HCT116 (cell line): ENCODE data around the gene COL20A1. TPM values are rescaled to one million over a fixed set of nuclear protein-coding genes. Genes with fewer than 3 reads are reported as not detected.

Experiments used
- ATAC-seq: fragments of 200-7000 bp; cut with Tn5 transposase; 2 replicates; pipeline ENCODE4 v1.9.1; 2020; ENCODE audit warnings: mild to moderate bottlenecking, moderate library complexity
- BruUV-seq: library from RNA; stranded (reverse); fragments of 400-500 nt; replicated peaks from 2 replicates; lab custom pipeline; 2021; lab: Mats Ljungman, UMichigan
- CTCF ChIA-PET: fragments of 300-600 bp; sonication (Branson Sonifier 250); formaldehyde crosslinking; loops from one replicate; lab custom pipeline; 2021; ENCODE audit warnings: antibody characterized with exemption; lab: Charles Lee
- POLR2A ChIA-PET: fragments of 300-600, 350-600 bp; sonication (Branson Sonifier 250); formaldehyde crosslinking; loops from one replicate; lab custom pipeline; 2021; ENCODE audit warnings: antibody characterized with exemption; lab: Charles Lee
- RAD21 ChIA-PET, 2 experiments: fragments of 300-600 bp; sonication (Branson Sonifier 250); formaldehyde crosslinking; loops; one replicate each; lab custom pipeline; 2023; ENCODE audit warnings: low total read pairs in 2 of 2; ENCODE audit not compliant: uncharacterized antibody in 2 of 2, unreplicated experiment in 2 of 2, low non-redundant PET in 1 of 2; lab: Charles Lee
- DNase-seq: peaks from one replicate; pipeline ENCODE4 v3.0.0-alpha.2; 2010; ENCODE audit warnings: low read depth, low spot score
- H2AFZ ChIP-seq: fragments of 200-600 bp; shearing (Covaris generic), sonication (generic); 2 replicates; pipeline ENCODE4 v1.6.1; 2017; ENCODE audit warnings: low read depth, mixed run types, mixed read lengths, antibody characterized with exemption, low read length; ENCODE audit not compliant: poor library complexity, severe bottlenecking
- H3K27ac ChIP-seq: 2 replicates; pipeline ENCODE4 v1.5.1; 2012; ENCODE audit warnings: low read depth, low read length
- H3K27me3 ChIP-seq: fragments of 200-600 bp; sonication (generic); 2 replicates; pipeline ENCODE4 v1.6.1; 2016; ENCODE audit warnings: mixed run types, low read length, mixed read lengths; ENCODE audit not compliant: insufficient read depth
- H3K36me3 ChIP-seq, 2 experiments: fragments of 200-500 bp in 1 of 2; fragments of 200-600 bp in 1 of 2; sonication (Bioruptor generic) in 1 of 2; sonication (generic) in 1 of 2; 2 replicates each; pipeline versions ENCODE4 v1.5.1 to v1.6.1; 2014 to 2016; ENCODE audit warnings: low read length in 2 of 2, inconsistent platforms in 1 of 2, mixed read lengths in 1 of 2, mixed run types in 1 of 2; ENCODE audit not compliant: insufficient read depth in 2 of 2, control insufficient read depth in 1 of 2
- H3K4me1 ChIP-seq, 2 experiments: fragments of 200-600 bp in 1 of 2; sonication (generic) in 1 of 2; 2 replicates each; pipeline versions ENCODE4 v1.5.1 to v1.6.1; 2012 to 2017; ENCODE audit warnings: low read length in 2 of 2, inconsistent platforms in 1 of 2, mild to moderate bottlenecking in 1 of 2, mixed read lengths in 1 of 2, mixed run types in 1 of 2, moderate library complexity in 1 of 2; ENCODE audit not compliant: insufficient read depth in 2 of 2, control insufficient read depth in 1 of 2
- H3K4me2 ChIP-seq: fragments of 200-600 bp; sonication (generic); 2 replicates; pipeline ENCODE4 v1.6.1; 2017; ENCODE audit warnings: mixed run types, low read length, mixed read lengths
- H3K4me3 ChIP-seq, 2 experiments: fragments of 200-600 bp in 1 of 2; sonication (generic) in 1 of 2; replicated peaks in 1 of 2; 2 replicates each; pipeline ENCODE4 v1.5.1; 2011 to 2016; ENCODE audit warnings: low read length in 2 of 2, control low read depth in 1 of 2, low read depth in 1 of 2, mild to moderate bottlenecking in 1 of 2, mixed read lengths in 1 of 2, mixed run types in 1 of 2
- H3K79me2 ChIP-seq: fragments of 200-600 bp; sonication (generic); 2 replicates; pipeline ENCODE4 v1.6.1; 2017; ENCODE audit warnings: mild to moderate bottlenecking, mixed run types, low read length, moderate library complexity, mixed read lengths; ENCODE audit not compliant: insufficient read depth
- H3K9ac ChIP-seq: fragments of 200-600 bp; sonication (generic); 2 replicates; pipeline ENCODE4 v1.6.1; 2016; ENCODE audit warnings: low read length, mixed read lengths
- H3K9me2 ChIP-seq: fragments of 200-600 bp; sonication (generic), shearing (Covaris generic); 2 replicates; pipeline ENCODE4 v1.6.1; 2017; ENCODE audit warnings: mixed run types, mild to moderate bottlenecking, moderate library complexity; ENCODE audit not compliant: insufficient read depth
- H3K9me3 ChIP-seq, 2 experiments: fragments of 200-500 bp in 1 of 2; fragments of 200-600 bp in 1 of 2; sonication (Bioruptor generic) in 1 of 2; sonication (generic) in 1 of 2; 2 replicates each; pipeline ENCODE4 v1.6.1; 2014 to 2017; ENCODE audit warnings: low read length in 2 of 2, mixed read lengths in 2 of 2, inconsistent platforms in 1 of 2, low read depth in 1 of 2, mild to moderate bottlenecking in 1 of 2, mixed run types in 1 of 2, moderate library complexity in 1 of 2; ENCODE audit not compliant: control insufficient read depth in 1 of 2, insufficient read depth in 1 of 2
- H4K20me1 ChIP-seq: fragments of 200-600 bp; sonication (generic), shearing (Covaris generic); 2 replicates; pipeline ENCODE4 v1.6.1; 2017; ENCODE audit warnings: mixed run types, mild to moderate bottlenecking, moderate library complexity; ENCODE audit not compliant: insufficient read depth
- ATF3 ChIP-seq: IDR thresholded peaks from 2 replicates; pipeline ENCODE4 v1.6.1; 2012
- CBX3 ChIP-seq: IDR thresholded peaks from 2 replicates; pipeline ENCODE4 v1.6.1; 2012; ENCODE audit warnings: low read depth
- EZH2phosphoT487 ChIP-seq: fragments of 200-600 bp; IDR thresholded peaks from 2 replicates; pipeline ENCODE4 v1.6.1; 2018; ENCODE audit warnings: antibody characterized with exemption, borderline replicate concordance
- FOSL1 ChIP-seq: IDR thresholded peaks from 2 replicates; pipeline ENCODE4 v1.6.1; 2012; ENCODE audit warnings: low read depth
- JUND ChIP-seq: IDR thresholded peaks from 2 replicates; pipeline ENCODE4 v1.6.1; 2012
- POLR2A ChIP-seq: IDR thresholded peaks from 2 replicates; pipeline ENCODE4 v1.7.0; 2011; ENCODE audit warnings: borderline replicate concordance; ENCODE audit not compliant: insufficient read depth, insufficient read length; ENCODE audit errors: extremely low read depth
- POLR2AphosphoS5 ChIP-seq: IDR thresholded peaks from 2 replicates; pipeline ENCODE4 v1.6.1; 2011; ENCODE audit warnings: mild to moderate bottlenecking, low read depth, low read length, moderate library complexity
- SIN3A ChIP-seq: IDR thresholded peaks from 2 replicates; pipeline ENCODE4 v1.6.1; 2012; ENCODE audit warnings: low read depth
- SP1 ChIP-seq: IDR thresholded peaks from 2 replicates; pipeline ENCODE4 v1.6.1; 2012; ENCODE audit warnings: low read depth
- SRF ChIP-seq: IDR thresholded peaks from 2 replicates; pipeline ENCODE4 v1.6.1; 2012; ENCODE audit warnings: low read depth
- TCF7L2 ChIP-seq: IDR thresholded peaks from 2 replicates; pipeline ENCODE4 v1.7.0; 2011; ENCODE audit warnings: borderline replicate concordance, inconsistent platforms; ENCODE audit not compliant: insufficient read depth, insufficient read length; ENCODE audit errors: extremely low read depth
- YY1 ChIP-seq: IDR thresholded peaks from 2 replicates; pipeline ENCODE4 v1.6.1; 2011; ENCODE audit warnings: low read length, low read depth, moderate library complexity, mild to moderate bottlenecking; ENCODE audit not compliant: insufficient replicate concordance; ENCODE audit errors: extremely low read depth
- ZBTB33 ChIP-seq: IDR thresholded peaks from 2 replicates; pipeline ENCODE4 v1.6.1; 2011; ENCODE audit warnings: mild to moderate bottlenecking, low read length, moderate library complexity; ENCODE audit not compliant: insufficient replicate concordance; ENCODE audit errors: extremely low read depth
- ZFX ChIP-seq: fragments of 450-650 bp; IDR thresholded peaks from 2 replicates; pipeline ENCODE4 v1.6.1; 2017
- ZNF274 ChIP-seq: fragments of 200-500 bp; sonication (Bioruptor generic); IDR thresholded peaks from 2 replicates; pipeline ENCODE4 v1.6.1; 2014; ENCODE audit warnings: mild to moderate bottlenecking, low read depth, low read length, inconsistent platforms
- intact Hi-C: fragments of 100-400 bp; cut with micrococcal nuclease; formaldehyde crosslinking; loops from 2 replicates; pipeline ENCODE4 v1.10.0; 2022
- total RNA-seq: library from RNA; stranded (reverse); gene quantifications from one replicate; pipeline ENCODE4 v1.2.1, GENCODE V29; 2021; ENCODE audit not compliant: unreplicated experiment
- TF ChIP-seq, protein P1 (sequence below): IDR thresholded peaks from 2 replicates; pipeline ENCODE4 v1.6.1; 2012; ENCODE audit warnings: low read depth
- TF ChIP-seq, protein P2 (sequence below), 3 experiments: fragments of 200-600 bp in 1 of 3; sonication (generic) in 1 of 3; IDR thresholded peaks in 2 of 3; conservative IDR thresholded peaks in 1 of 3; 2 replicates each; pipeline ENCODE4 v1.5.1; 2012 to 2017; ENCODE audit warnings: low read depth in 2 of 3, low read length in 2 of 3, antibody characterized with exemption in 1 of 3, borderline replicate concordance in 1 of 3, control low read depth in 1 of 3, mild to moderate bottlenecking in 1 of 3, mixed read lengths in 1 of 3, mixed run types in 1 of 3, moderate library complexity in 1 of 3; ENCODE audit not compliant: insufficient read depth in 1 of 3
- TF ChIP-seq, protein P3 (sequence below): IDR thresholded peaks from 2 replicates; pipeline ENCODE4 v1.6.1; 2012

COL20A1 gene
- total RNA-seq, 1 experiment from 2014 or later, result 0.34 TPM

GRCh38 chr20:63376283-63377250 is 83.6 kb downstream of the COL20A1 start:
- no peaks in the 10 kb centered on the region for H4K20me1 ChIP-seq
- H3K4me3 ChIP-seq, result no peak overlapping the region
- no peaks in the 10 kb centered on the region for H3K36me3 ChIP-seq
- peaks cover 18% of the 10 kb centered on the region; the same call in 1 of the 2 replicates for H3K27me3 ChIP-seq
- no peaks in the 10 kb centered on the region for H3K79me2 ChIP-seq
- no peak for ATAC-seq
- intact Hi-C loops, result no loop called here
- H2AFZ ChIP-seq, result no peak overlapping the region
- CTCF ChIA-PET, result interaction anchor here (1.5 kb wide), 1 partner anchor 153 kb away, joined by 7 read pairs; no protein-coding TSS in a partner anchor
- no peaks in the 10 kb centered on the region for H3K9me2 ChIP-seq
- H3K4me2 ChIP-seq, result no peak overlapping the region
- H3K27ac ChIP-seq, result no peak overlapping the region
- TF ChIP-seq SP1 (no peak), TCF7L2 (no peak), ATF3 (no peak), SRF (no peak), POLR2AphosphoS5 (no peak), ZNF274 (no peak), ZFX (no peak), JUND (no peak), SIN3A (no peak), POLR2A (no peak), CBX3 (no peak), YY1 (no peak), EZH2phosphoT487 (no peak), FOSL1 (no peak), ZBTB33 (no peak)
- TF ChIP-seq, protein P1, sequence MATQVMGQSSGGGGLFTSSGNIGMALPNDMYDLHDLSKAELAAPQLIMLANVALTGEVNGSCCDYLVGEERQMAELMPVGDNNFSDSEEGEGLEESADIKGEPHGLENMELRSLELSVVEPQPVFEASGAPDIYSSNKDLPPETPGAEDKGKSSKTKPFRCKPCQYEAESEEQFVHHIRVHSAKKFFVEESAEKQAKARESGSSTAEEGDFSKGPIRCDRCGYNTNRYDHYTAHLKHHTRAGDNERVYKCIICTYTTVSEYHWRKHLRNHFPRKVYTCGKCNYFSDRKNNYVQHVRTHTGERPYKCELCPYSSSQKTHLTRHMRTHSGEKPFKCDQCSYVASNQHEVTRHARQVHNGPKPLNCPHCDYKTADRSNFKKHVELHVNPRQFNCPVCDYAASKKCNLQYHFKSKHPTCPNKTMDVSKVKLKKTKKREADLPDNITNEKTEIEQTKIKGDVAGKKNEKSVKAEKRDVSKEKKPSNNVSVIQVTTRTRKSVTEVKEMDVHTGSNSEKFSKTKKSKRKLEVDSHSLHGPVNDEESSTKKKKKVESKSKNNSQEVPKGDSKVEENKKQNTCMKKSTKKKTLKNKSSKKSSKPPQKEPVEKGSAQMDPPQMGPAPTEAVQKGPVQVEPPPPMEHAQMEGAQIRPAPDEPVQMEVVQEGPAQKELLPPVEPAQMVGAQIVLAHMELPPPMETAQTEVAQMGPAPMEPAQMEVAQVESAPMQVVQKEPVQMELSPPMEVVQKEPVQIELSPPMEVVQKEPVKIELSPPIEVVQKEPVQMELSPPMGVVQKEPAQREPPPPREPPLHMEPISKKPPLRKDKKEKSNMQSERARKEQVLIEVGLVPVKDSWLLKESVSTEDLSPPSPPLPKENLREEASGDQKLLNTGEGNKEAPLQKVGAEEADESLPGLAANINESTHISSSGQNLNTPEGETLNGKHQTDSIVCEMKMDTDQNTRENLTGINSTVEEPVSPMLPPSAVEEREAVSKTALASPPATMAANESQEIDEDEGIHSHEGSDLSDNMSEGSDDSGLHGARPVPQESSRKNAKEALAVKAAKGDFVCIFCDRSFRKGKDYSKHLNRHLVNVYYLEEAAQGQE, result no peak
- TF ChIP-seq, protein P2, sequence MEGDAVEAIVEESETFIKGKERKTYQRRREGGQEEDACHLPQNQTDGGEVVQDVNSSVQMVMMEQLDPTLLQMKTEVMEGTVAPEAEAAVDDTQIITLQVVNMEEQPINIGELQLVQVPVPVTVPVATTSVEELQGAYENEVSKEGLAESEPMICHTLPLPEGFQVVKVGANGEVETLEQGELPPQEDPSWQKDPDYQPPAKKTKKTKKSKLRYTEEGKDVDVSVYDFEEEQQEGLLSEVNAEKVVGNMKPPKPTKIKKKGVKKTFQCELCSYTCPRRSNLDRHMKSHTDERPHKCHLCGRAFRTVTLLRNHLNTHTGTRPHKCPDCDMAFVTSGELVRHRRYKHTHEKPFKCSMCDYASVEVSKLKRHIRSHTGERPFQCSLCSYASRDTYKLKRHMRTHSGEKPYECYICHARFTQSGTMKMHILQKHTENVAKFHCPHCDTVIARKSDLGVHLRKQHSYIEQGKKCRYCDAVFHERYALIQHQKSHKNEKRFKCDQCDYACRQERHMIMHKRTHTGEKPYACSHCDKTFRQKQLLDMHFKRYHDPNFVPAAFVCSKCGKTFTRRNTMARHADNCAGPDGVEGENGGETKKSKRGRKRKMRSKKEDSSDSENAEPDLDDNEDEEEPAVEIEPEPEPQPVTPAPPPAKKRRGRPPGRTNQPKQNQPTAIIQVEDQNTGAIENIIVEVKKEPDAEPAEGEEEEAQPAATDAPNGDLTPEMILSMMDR (IDR thresholded peaks at IDR 0.05 in 2 of 3, conservative IDR thresholded peaks at IDR 0.05 in 1 of 3; ENCODE audit: borderline replicate concordance in 1 of 3, insufficient read depth in 1 of 3, low read depth in 2 of 3, low read length in 2 of 3), result no peak
- TF ChIP-seq, protein P3, sequence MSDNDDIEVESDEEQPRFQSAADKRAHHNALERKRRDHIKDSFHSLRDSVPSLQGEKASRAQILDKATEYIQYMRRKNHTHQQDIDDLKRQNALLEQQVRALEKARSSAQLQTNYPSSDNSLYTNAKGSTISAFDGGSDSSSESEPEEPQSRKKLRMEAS, result no peak
- no peak overlapping the region for H3K9ac ChIP-seq
- POLR2A ChIA-PET, result no interaction called here
- no peak for DNase-seq
- RAD21 ChIA-PET, result no interaction called here
- H3K9me3 ChIP-seq, result no peaks in the 10 kb centered on the region
- no peaks in the 10 kb centered on the region for H3K4me1 ChIP-seq
- BruUV-seq, result no TSS peak
